A549 treated with GW870086 at 1 μM for 4 hours (cell line): ENCODE data around the gene HSPB8. TPM values are rescaled to one million over a fixed set of nuclear protein-coding genes. Genes with fewer than 3 reads are reported as not detected.

Experiments used
- total RNA-seq: library from RNA; stranded (reverse); fragments of 200-300 nt; extraction: Qiagen RNA extraction; gene quantifications from 5 replicates; pipeline ENCODE4 v1.2.3, GENCODE V29; 2022; ENCODE audit warnings: low read depth

Gene HSPB8, protein sequence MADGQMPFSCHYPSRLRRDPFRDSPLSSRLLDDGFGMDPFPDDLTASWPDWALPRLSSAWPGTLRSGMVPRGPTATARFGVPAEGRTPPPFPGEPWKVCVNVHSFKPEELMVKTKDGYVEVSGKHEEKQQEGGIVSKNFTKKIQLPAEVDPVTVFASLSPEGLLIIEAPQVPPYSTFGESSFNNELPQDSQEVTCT
- total RNA-seq = 15.4 to 26.7 TPM (median 20.2 TPM) in 5 replicates

DNA sequence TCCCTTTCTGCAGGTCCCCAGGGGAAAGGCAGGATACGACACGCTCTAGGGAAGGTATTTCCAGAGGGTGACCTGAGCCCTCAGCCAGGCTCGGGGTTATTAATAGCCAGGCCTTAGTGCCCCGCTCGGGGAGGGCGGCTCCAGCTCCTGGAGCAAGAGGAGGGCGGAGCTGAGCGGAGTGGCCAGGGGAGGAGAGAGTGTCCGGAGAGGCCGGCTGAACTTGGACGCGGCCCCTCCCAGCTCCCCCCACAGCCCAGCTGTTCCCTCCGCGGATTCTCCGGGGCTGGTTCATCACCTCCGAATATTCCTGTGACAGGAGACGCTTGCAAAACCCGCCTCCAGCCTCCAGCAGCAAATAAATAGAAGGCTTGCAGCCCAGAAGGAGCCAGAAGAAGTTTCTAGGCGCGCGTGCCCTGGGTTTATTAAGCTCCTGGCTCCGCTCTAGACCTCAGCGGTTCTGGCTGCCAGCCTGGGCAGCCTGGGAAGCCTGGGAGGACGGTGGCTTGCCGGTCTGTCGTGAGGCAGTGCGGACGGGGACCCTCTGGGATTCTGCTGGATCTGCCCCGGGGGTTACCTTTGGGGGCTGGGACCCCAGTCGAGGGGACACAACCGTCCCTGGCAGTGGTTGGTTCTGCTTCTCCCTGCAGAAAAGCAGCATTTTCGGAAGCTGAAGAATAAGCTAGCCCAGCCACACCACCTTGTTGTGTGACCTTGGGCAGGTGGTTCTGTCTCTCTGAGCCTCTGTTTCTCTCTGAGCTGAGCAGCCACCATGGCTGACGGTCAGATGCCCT, at the start of gene HSPB8:
Gene HSPB8, plus strand, starts transcription at position 388 of the 791 bp plus-strand sequence. Its CDS starts 382 bp downstream, at position 770.

Other genes starting within 250 kb of the HSPB8 start
- gene SRRM4, start 197.4 kb upstream of the HSPB8 start, total RNA-seq = not detected in 5 replicates
- not detected in 5 replicates for gene CCDC60, start 155.8 kb downstream of the HSPB8 start, total RNA-seq